Spleen (tissue), 7 donors: ENCODE measurements around the gene BEND7.

Experiments
- CTCF ChIP-seq, 11 experiments: fragments of 200-600 bp in 7 of 11; fragments of 450-650 bp in 4 of 11; sonication (generic) in 4 of 11; IDR thresholded peaks in 8 of 11; conservative IDR thresholded peaks in 3 of 11; 1 replicate in 7 of 11; 2 replicates in 4 of 11; pipeline versions ENCODE4 v1.4.0 to v1.8.0; 2016 to 2021; ENCODE audit warnings: antibody characterized with exemption in 11 of 11, inconsistent platforms in 4 of 11, mild to moderate bottlenecking in 1 of 11
- POLR2A ChIP-seq, 3 donors: fragments of 450-650 bp; IDR thresholded peaks; one replicate each; pipeline ENCODE4 v1.5.1; 2017; ENCODE audit warnings: antibody characterized with exemption in 3 of 3, mild to moderate bottlenecking in 1 of 3
- POLR2AphosphoS5 ChIP-seq, 3 donors: sonication (generic); formaldehyde crosslinking; IDR thresholded peaks; one replicate each; pipeline ENCODE4 v1.5.1; 2017; ENCODE audit warnings: antibody characterized with exemption in 3 of 3
- donor health status: DM: no; HTN: no; CAD: no; lungs with moderate emphysema.
- donor health status: DM: no; HTN: no; CAD: no.
- donor health status: DM: no; HTN: no; CAD: no.

GRCh38 chr10:13414137-13414536, 114.7 kb downstream of the BEND7 start:
- TF ChIP-seq POLR2A (IDR thresholded peaks at IDR 0.05) (no peak), CTCF (IDR thresholded peaks at IDR 0.05 in 8 of 11, conservative IDR thresholded peaks at IDR 0.05 in 3 of 11) (no peak), POLR2AphosphoS5 (IDR thresholded peaks at IDR 0.05) (no peak)
